GM18873 (cell line): ENCODE results near the gene GMDS.

ENCODE experiments used
- ATAC-seq: cut with Tn5 transposase; IDR thresholded peaks from one replicate; pipeline ENCODE4 v1.9.1; 2021; ENCODE audit warnings: mild to moderate bottlenecking, moderate library complexity, moderate number of reproducible peaks; ENCODE audit not compliant: unreplicated experiment, low FRiP score

Gene GMDS

GRCh38 chr6:1873781-1874180 lies 371.6 kb downstream of the GMDS start:
- no peak for ATAC-seq

DNA sequence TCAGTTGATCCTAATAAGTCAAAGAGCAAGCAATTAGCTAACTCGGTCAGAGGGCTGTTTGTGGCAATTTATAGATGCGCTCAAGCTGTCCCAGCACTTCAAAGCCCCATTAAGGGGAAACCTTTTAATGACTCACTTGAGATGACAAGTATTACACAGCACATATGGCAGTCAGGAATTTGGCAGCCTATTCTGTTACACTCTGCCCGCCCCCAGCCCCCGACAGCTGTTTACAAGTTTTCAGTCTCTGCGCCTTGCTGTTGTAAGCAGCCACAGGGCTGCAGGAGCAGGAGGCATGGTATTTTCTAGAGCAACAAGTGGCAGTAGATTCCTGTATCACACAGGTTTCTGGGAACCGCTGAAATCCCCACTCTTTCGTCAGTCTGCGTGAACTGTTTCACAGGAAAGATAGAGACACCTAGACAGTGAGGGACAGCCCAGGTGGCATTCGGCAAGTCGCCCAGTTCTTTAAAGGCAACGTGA lies 372.7 kb downstream of the GMDS start:
- ATAC-seq, result no peak

DNA sequence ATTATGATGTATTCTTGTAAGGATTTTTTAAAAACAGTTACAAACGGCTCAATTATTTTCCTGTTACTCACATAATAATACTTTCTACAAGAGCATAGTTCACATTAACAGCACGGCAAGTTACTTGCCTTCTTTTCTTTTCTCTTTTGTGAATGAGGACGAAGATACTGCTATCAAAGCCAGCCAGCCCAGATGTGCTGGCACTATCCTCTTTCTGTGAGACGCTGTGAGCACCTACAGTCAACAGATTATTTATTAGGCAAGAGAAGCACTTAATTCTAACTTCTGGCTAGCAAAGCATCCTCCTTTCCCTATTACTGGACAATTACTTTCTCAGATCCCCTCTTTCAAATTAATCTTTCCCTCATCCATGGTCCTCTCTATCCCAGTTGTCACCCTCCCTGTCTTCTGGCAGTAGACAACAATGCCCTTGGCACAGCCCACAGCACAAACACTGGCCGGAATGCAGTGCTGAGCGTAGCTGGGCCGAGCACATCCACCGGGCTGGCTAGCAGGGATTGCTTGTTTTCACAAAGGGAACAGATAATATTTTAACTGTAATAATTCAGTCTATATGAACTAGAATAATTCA lies 373.6 kb downstream of the GMDS start:
- ATAC-seq, result no peak

GRCh38 chr6:1870932-1871331 lies 374.5 kb downstream of the GMDS start:
- ATAC-seq, result no peak

DNA sequence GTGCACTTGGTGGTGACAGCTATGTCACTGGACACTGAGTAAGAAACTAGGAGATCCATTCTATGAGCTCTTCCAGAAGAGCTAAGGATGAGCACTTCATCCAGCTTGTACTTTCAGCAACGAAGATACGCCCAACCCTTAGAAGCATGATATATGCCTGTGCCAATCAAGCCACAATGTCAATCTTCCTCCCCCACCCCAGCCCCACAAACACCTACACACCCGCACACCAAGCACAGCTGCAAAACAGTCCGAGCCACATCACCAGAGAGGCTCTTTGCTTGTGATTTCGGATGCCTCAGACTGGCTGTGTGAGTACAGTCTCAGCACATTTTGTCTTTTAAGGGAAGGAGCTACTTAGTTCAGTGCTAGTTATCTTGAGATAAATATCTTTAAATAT lies 375.2 kb downstream of the GMDS start:
- no peak for ATAC-seq

DNA sequence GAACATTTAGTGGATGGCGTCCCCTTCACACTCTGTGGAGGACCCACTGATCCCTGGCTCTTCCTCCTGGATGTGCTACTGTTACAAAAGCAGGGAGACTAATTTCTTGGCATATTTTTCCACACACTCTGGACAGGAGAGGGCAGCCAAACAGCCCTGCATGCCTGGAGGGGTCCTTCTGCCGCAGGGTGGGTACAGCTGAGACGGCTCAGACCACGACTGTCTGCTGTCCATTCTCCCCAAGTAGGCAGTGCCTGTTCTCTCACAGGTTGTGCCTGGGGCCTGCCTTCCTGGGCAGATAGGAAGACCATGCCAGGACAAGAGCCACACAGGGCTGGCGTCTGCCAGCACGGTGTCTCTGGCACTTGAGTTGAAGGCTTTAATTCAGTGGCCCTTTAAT lies 375.6 kb downstream of the GMDS start:
- no peak for ATAC-seq

GRCh38 chr6:1869308-1869707 lies 376.1 kb downstream of the GMDS start:
- ATAC-seq, result no peak

DNA sequence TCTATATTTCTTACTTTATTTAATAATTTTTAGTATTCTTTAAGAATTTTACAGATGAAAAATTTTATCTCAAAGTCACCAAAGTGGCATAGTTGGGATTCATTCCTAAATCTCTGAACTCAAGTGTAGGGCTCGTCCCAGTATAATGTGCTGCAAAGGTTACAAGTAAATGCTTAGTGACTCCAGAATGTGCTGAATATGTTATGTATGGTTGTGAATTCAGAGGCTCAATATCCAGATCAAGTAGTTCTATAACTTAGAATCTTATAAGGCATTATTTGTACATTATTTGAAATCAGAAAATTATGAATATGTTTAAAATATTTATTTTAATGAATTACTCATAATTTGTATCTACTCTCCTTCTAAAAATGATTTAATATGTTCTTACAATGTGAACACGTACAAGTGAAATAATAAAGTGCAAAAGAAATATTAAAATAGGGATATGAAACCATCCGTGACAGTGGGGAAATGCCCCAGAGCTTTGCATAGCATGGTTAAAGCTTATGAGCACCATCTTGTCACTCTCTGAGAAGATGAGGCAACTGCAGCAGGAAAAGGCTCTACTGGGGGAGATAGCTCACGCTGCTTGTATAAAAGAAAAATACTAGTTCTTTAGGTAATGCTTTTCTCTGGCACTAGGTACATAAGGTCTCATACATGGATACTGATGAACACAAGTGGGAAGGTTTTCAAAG lies 376.7 kb downstream of the GMDS start:
- no peak for ATAC-seq

DNA sequence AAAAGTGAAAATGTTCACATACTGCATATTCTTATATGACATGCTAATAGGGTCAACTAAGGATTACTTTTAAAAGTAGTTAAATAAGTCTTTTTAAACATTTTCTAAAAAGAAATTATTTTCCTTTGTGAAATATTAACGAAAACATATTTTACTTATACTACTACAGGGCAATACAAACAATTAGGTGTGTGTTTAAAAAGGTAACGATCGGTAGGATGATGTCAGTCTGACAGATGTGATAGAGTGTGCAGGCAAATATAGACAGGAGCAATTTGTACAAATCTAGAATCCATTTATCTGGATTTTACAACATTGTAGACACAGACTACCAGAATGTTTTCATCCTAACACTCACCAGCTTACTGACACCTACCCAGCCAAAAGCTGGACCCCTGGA lies 378.2 kb downstream of the GMDS start:
- no peak for ATAC-seq

- ATAC-seq, result no peak
Measured at GRCh38 chr6:1865585-1865984, 379.8 kb downstream of the GMDS start.

DNA sequence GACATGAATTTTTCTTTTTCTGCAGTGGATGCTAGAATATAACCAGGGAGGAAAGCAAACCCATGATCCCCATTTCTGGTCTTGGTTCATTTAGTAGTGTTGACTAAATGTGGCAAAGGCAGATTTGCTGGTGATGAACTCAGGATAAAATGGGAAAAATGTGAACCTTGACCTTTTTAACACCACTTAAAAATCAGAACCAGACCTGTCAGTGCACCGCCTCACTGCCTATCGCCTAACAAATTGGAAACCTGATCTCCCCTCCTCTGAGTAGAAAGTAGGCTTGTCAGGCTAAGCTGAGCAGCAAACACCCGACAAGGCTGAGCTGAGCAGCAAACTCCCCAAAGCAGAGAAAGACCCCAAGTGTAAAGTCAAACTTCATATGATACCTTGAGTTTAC lies 380.9 kb downstream of the GMDS start:
- ATAC-seq, result no peak

DNA sequence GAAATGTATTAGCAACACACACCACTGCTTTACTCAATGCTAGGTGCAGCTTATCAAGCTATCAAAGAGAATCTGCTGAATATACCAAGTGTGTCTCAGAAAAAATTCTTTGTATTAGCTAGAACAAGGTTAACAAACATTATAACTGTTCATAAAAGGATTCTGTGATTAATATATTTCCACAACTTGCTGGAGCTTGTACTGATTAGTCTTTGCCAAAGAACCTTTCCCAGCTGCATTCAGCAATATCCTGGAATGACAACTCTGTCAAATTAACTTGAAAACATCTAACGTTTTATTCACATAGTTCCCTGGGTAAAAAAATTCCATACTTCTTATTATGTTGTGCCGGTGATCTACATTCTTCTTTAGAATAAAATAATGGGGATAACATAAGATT lies 383.0 kb downstream of the GMDS start:
- no peak for ATAC-seq

DNA sequence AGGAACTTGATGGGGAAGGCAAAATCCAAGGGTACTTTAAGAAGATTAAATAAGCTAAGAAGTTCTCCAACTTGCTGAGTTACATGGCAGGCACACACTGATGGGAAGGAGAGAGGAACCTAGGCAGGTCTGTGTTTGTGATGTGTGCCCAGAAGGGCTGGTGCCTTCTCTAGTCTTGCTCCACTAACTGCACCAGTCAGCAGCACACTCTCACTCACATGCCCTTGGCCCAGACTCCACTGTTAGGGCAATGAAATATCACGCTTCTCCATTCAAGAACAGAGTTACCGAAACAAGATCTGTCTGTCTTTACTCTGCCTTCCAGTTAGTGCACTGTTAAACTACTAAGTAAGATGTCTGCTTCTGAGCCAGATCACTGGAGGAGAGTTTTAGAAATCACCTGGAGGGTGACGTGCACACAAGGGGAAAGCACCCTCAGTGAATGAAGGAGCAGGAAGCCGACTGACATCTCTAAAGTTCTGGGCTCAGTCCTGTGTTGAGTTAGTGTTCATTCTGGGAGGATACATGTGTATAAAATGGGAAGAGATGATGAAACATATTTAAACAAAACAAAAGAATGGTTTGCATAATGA lies 384.6 kb downstream of the GMDS start:
- ATAC-seq, result no peak

DNA sequence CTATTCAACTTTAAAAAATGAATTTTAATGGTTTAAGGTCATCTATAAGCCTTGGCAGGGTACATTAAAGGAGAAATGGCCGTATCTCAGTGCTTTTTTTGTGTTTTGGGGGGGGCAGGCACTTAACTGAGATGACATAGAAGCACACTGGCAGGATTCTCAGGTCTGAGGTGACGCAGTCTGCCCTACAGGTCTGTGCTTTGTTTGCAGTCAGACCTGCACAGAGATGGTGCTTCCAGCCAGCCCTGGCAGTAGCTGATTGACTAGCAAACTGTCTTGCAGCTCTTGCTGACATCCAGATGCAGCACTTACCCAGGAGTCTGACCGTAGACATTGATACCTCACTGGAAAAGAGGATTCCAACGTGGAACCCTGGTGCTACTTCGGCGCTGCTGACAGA lies 386.5 kb downstream of the GMDS start:
- ATAC-seq, result no peak

DNA sequence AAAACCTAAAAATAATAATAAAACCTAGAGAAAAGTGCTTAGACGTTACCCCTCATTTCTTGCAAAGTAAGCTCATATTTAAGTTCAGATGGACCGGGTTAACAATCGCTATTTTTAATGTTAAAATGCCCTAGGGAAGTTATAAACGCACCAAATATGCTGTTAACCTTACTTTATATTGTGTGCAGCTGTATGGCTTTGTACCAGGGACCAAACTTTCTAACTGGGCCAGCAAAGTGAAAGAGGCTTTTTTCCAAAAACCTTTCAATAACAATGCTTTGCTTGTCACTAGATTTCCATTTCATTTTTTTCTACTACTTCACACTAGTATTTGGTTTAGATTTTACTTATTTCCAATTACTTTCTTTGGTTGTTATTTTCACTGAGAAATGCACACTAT lies 387.2 kb downstream of the GMDS start:
- no peak for ATAC-seq

DNA sequence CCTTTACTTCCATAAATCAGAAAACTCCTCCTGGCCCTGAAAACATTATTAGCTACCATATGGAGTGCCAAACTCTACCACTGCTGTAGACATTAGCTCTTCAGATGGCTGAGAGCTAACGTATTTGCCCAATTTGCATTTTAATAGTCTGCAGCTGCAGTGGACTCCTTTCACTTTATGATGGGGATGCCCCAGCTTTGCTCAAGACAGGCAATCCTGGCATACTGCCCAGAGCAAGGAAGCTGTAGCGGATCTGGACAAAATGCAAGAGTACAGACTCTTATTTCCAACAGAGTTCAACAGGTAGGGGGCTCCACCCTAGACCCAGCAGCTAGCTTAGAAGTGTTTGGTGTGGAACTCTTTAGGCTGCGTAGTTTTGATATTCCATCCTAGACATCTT lies 389.0 kb downstream of the GMDS start:
- ATAC-seq, result peak; percentile 47

DNA sequence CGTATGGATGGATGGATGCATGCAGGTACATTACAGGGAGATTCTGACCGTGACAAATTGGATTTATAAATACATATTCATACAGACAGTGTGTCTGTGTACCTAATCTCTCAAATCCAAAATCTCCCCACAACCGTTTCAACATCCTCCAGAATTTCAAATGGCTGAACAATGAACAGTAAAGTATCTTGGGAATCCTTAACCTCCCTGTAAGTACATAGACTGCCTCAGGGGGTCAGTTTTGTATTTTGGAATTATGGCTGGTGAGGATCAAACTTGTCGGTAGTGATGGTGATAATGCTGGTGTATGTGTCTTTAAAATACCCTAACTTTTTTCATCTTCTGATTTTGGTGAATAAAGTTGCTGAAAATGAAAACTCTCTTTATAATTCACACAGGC lies 389.5 kb downstream of the GMDS start:
- no peak for ATAC-seq

- no peak for ATAC-seq
Measured at GRCh38 chr6:1854296-1854695, 391.1 kb downstream of the GMDS start.

DNA sequence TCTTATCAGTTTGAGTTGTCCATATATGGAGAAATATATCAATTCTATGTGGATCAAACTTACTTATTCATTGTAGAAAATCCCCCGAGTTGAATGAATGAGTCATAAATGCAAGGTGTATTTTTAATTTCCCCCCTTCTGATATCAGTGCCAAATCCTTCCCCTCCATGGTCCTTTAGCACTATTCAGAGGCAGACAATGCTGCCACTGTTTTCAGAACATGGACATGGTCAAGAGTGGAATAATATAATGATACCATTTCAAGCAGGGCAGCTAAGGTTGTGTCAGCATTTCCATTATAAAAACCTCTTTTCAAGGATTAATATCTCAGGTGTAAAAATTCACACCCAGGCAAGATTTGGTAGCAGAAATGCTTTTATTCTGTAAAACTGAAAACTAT lies 391.6 kb downstream of the GMDS start:
- no peak for ATAC-seq

DNA sequence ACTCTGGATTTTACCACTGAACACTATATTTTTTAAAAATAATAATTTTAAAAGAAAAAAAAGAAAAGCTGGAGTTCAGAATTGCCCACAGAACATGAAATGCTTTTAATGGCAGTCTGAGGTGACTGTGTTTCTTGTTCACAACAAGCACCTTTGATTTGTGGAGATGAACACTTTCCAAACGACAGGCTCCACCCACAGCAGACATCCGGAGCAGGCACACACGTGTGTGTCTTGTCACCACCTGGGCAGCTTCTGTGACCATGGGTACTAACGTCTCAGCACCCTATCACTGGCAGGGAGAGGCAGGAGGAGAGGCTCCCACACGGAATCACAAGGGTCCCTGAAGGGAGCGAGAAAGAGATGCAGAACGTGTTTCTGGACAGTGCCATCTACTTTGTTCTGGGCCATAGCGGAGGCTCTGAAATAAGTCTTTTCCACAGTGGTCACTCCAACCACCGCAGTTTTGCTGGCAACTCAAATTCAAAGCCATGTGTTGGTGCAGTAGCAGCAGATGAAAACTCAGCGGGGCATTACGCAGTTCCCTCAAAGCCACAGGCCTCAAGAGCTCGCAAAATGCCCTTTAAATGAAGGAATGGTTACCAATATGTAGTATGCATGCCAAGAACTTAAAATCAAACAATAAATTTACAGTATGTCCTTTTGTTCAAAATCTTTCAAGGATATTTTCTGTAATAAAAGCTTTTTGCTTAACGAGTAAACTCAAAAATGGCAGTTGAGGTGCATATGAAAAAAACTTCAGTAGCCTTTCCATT lies 393.5 kb downstream of the GMDS start:
- no peak for ATAC-seq

- no peak for ATAC-seq
Measured at GRCh38 chr6:1850840-1851157, 394.6 kb downstream of the GMDS start.
